B cell (primary cell): Measurements from ENCODE around the gene SATB2.

Source experiments
- EZH2 ChIP-seq: IDR thresholded peaks from 2 replicates; pipeline ENCODE4 v1.6.1; 2012; ENCODE audit warnings: borderline replicate concordance, low read depth, mild to moderate bottlenecking, moderate library complexity, low read length; ENCODE audit not compliant: insufficient read depth, poor library complexity, severe bottlenecking
- TF ChIP-seq, protein P1 (sequence below): fragments of 200-600 bp; IDR thresholded peaks from one replicate; pipeline ENCODE4 v1.8.0; 2022; ENCODE audit warnings: antibody characterized with exemption, mild to moderate bottlenecking

- TF ChIP-seq, protein P1, sequence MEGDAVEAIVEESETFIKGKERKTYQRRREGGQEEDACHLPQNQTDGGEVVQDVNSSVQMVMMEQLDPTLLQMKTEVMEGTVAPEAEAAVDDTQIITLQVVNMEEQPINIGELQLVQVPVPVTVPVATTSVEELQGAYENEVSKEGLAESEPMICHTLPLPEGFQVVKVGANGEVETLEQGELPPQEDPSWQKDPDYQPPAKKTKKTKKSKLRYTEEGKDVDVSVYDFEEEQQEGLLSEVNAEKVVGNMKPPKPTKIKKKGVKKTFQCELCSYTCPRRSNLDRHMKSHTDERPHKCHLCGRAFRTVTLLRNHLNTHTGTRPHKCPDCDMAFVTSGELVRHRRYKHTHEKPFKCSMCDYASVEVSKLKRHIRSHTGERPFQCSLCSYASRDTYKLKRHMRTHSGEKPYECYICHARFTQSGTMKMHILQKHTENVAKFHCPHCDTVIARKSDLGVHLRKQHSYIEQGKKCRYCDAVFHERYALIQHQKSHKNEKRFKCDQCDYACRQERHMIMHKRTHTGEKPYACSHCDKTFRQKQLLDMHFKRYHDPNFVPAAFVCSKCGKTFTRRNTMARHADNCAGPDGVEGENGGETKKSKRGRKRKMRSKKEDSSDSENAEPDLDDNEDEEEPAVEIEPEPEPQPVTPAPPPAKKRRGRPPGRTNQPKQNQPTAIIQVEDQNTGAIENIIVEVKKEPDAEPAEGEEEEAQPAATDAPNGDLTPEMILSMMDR, result no peak
- TF ChIP-seq EZH2, result no peak
These were observed 28.1 kb upstream of the SATB2 start for GRCh38 chr2:199485732-199486335.
